Activated CD4-positive, CD25-positive, alpha-beta regulatory T cell (primary cell): ENCODE measurements around the gene SCYGR6.

Experiments used
- DNase-seq, 4 experiments: peaks; one replicate each; lab custom pipeline; 2025; lab: John Stamatoyannopoulos, UW

SCYGR6 gene

GRCh38 chr2:227713291-227713690 lies 11.3 kb downstream of the SCYGR6 start:
- no peak for DNase-seq

- DNase-seq, result no peak
Measured at GRCh38 chr2:227710986-227711385, 13.6 kb downstream of the SCYGR6 start.

GRCh38 chr2:227707390-227707789 lies 17.2 kb downstream of the SCYGR6 start:
- no peak for DNase-seq

GRCh38 chr2:227706859-227707258 lies 17.7 kb downstream of the SCYGR6 start:
- no peak for DNase-seq

- DNase-seq, result no peak
Measured at GRCh38 chr2:227703961-227704360, 20.6 kb downstream of the SCYGR6 start.

- DNase-seq, result no peak
Measured at GRCh38 chr2:227703280-227703732, 21.3 kb downstream of the SCYGR6 start.

- DNase-seq, result no peak
Measured at GRCh38 chr2:227701556-227701955, 23.0 kb downstream of the SCYGR6 start.

GRCh38 chr2:227696990-227697679 lies 27.4 kb downstream of the SCYGR6 start:
- no peak for DNase-seq

- no peak for DNase-seq
Measured at GRCh38 chr2:227687189-227687588, 37.4 kb downstream of the SCYGR6 start.

GRCh38 chr2:227684258-227684657 lies 40.3 kb downstream of the SCYGR6 start:
- DNase-seq, result no peak

GRCh38 chr2:227677928-227678327 lies 46.6 kb downstream of the SCYGR6 start:
- no peak for DNase-seq

GRCh38 chr2:227674485-227674884 lies 50.1 kb downstream of the SCYGR6 start:
- DNase-seq, result no peak
